Measurements from ENCODE around the gene SENP5.

Gene SENP5

GRCh38 chr3:196886144-196886543, 18.4 kb downstream of the SENP5 start:
- DNase-seq = no peak

GRCh38 chr3:196889844-196890708, 22.4 kb downstream of the SENP5 start:
- no peak for DNase-seq

GRCh38 chr3:196894557-196895295, 27.0 kb downstream of the SENP5 start:
- no peak for DNase-seq

GRCh38 chr3:196896229-196896628, 28.5 kb downstream of the SENP5 start:
- no peak for DNase-seq

GRCh38 chr3:196901768-196902167, 34.0 kb downstream of the SENP5 start:
- no peak for DNase-seq

GRCh38 chr3:196902296-196902695, 34.6 kb downstream of the SENP5 start:
- DNase-seq = no peak

GRCh38 chr3:196903740-196904139, 36.0 kb downstream of the SENP5 start:
- DNase-seq = no peak

- no peak for DNase-seq
Measured at GRCh38 chr3:196914866-196915265, 47.1 kb downstream of the SENP5 start.

- no peak for DNase-seq
Measured at GRCh38 chr3:196915375-196915774, 47.7 kb downstream of the SENP5 start.

- no peak for DNase-seq
Measured at GRCh38 chr3:196916221-196916620, 48.5 kb downstream of the SENP5 start.

GRCh38 chr3:196916995-196917394, 49.3 kb downstream of the SENP5 start:
- no peak for DNase-seq

- no peak for DNase-seq
Measured at GRCh38 chr3:196918968-196919367, 51.2 kb downstream of the SENP5 start.

GRCh38 chr3:196920733-196921132, 53.0 kb downstream of the SENP5 start:
- no peak for DNase-seq

- DNase-seq = no peak
Measured at GRCh38 chr3:196927571-196928453, 60.1 kb downstream of the SENP5 start.

GRCh38 chr3:196931157-196931556, 63.4 kb downstream of the SENP5 start:
- DNase-seq = no peak

- DNase-seq = no peak
Measured at GRCh38 chr3:196931828-196932587, 64.3 kb downstream of the SENP5 start.

GRCh38 chr3:196932600-196932999, 64.9 kb downstream of the SENP5 start:
- no peak for DNase-seq

- DNase-seq = no peak
Measured at GRCh38 chr3:196936288-196936687, 68.6 kb downstream of the SENP5 start.

GRCh38 chr3:196938124-196938523, 70.4 kb downstream of the SENP5 start:
- no peak for DNase-seq

GRCh38 chr3:196938576-196938975, 70.9 kb downstream of the SENP5 start:
- no peak for DNase-seq

- peak; percentile 74 for DNase-seq
Measured at GRCh38 chr3:196941729-196942225, 74.1 kb downstream of the SENP5 start.
